Measurements from ENCODE around the gene CDK5RAP2.

DNA sequence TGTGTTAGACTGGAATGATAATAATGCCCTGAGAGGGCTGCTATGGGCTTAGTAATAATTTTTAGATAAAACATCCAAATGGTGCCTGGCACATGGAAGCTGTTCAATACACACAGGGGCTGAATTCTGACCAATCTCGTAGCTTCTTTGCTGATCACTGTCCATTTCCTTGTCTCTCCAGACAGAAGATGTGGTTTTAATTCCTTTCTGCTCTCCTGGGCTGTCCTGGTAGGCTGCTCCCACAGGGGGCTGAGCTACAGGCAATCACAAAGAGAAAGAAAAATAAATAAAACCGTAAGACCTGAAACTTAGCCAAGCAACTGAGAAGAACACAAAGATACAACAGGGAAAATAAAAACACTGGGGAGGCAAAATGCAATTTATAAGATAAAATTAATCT lies 136.5 kb downstream of the CDK5RAP2 start:
- TF ChIP-seq, protein P1, sequence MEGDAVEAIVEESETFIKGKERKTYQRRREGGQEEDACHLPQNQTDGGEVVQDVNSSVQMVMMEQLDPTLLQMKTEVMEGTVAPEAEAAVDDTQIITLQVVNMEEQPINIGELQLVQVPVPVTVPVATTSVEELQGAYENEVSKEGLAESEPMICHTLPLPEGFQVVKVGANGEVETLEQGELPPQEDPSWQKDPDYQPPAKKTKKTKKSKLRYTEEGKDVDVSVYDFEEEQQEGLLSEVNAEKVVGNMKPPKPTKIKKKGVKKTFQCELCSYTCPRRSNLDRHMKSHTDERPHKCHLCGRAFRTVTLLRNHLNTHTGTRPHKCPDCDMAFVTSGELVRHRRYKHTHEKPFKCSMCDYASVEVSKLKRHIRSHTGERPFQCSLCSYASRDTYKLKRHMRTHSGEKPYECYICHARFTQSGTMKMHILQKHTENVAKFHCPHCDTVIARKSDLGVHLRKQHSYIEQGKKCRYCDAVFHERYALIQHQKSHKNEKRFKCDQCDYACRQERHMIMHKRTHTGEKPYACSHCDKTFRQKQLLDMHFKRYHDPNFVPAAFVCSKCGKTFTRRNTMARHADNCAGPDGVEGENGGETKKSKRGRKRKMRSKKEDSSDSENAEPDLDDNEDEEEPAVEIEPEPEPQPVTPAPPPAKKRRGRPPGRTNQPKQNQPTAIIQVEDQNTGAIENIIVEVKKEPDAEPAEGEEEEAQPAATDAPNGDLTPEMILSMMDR (IDR thresholded peaks at IDR 0.05; ENCODE audit: poor library complexity) = no peak
- no peak for TF ChIP-seq EZH2 (IDR thresholded peaks at IDR 0.05; ENCODE audit: borderline replicate concordance)
- no peak for TF ChIP-seq EZH2phosphoT487 (IDR thresholded peaks at IDR 0.05; ENCODE audit: low read depth, severe bottlenecking, unreplicated experiment)
